Measurements from ENCODE around the gene TAF15.

The TAF15 gene

GRCh38 chr17:35870906-35871819 lies 61.9 kb downstream of the TAF15 start:
- Histone ChIP-seq H3K36me3 (replicated peaks in 1 of 2; ENCODE audit: control insufficient read depth in 2 of 2, insufficient read depth in 2 of 2, low read length in 2 of 2) (no peaks in the 10 kb centered on the region), H2BK120ac (ENCODE audit: low read depth, low read length) (no peak overlapping the region), H3K14ac (ENCODE audit: low read length) (no peak overlapping the region), H2BK5ac (ENCODE audit: low read length) (no peak overlapping the region), H3K23ac (ENCODE audit: low read depth, low read length, poor library complexity) (no peak overlapping the region), H3K79me1 (ENCODE audit: low read depth, low read length) (no peaks in the 10 kb centered on the region), H3K27ac (replicated peaks; ENCODE audit: low read length) (no peak overlapping the region), H3K27me3 (ENCODE audit: control insufficient read depth in 3 of 3, insufficient read depth in 3 of 3, low read depth in 1 of 3, low read length in 3 of 3) (no peaks in the 10 kb centered on the region), H3K4me1 (ENCODE audit: control insufficient read depth in 2 of 2, insufficient read depth in 1 of 2, low read depth in 1 of 2, low read length in 2 of 2) (peaks cover 1 to 4% of the 10 kb centered on the region in 2 donors), H3K4ac (ENCODE audit: low read length) (no peak overlapping the region), H2AFZ (ENCODE audit: low read length) (peak overlapping the region; percentile 46), H3K9ac (ENCODE audit: low read depth, low read length, poor library complexity) (no peak overlapping the region), H2AK5ac (ENCODE audit: low read depth, low read length) (no peak overlapping the region), H2BK15ac (ENCODE audit: low read length) (no peak overlapping the region), H4K8ac (ENCODE audit: low read depth, low read length) (no peak overlapping the region), H3K4me2 (ENCODE audit: insufficient read depth, low read length, poor library complexity, severe bottlenecking) (no peak overlapping the region), H3K9me3 (replicated peaks in 1 of 2; ENCODE audit: control insufficient read depth in 2 of 2, insufficient read depth in 1 of 2, low read depth in 1 of 2, low read length in 2 of 2) (no peaks in the 10 kb centered on the region), H3K18ac (ENCODE audit: low read length) (no peak overlapping the region), H3K4me3 (ENCODE audit: low read length in 2 of 2) (no peak overlapping the region), H4K91ac (ENCODE audit: low read depth, low read length, poor library complexity) (no peak overlapping the region), H2BK12ac (ENCODE audit: low read length) (no peak overlapping the region)
- WGBS, 2 donors (ENCODE audit: extremely low coverage in 2 of 2, insufficient read length in 2 of 2, insufficient replicate concordance in 1 of 2) = no CpG with 5 or more reads among the region's 8 CpGs
- no peak for DNase-seq (ENCODE audit: low spot score)

GRCh38 chr17:35872196-35872980 lies 63.1 kb downstream of the TAF15 start:
- H2BK15ac ChIP-seq (ENCODE audit: low read length) = no peak overlapping the region
- no peaks in the 10 kb centered on the region for H3K9me3 ChIP-seq (replicated peaks in 1 of 2; ENCODE audit: control insufficient read depth in 2 of 2, insufficient read depth in 1 of 2, low read depth in 1 of 2, low read length in 2 of 2)
- H3K23ac ChIP-seq (ENCODE audit: low read depth, low read length, poor library complexity) = no peak overlapping the region
- no peak overlapping the region for H3K9ac ChIP-seq (ENCODE audit: low read depth, low read length, poor library complexity)
- no peak overlapping the region for H3K14ac ChIP-seq (ENCODE audit: low read length)
- peaks cover 1 to 4% of the 10 kb centered on the region in 2 donors for H3K4me1 ChIP-seq (ENCODE audit: control insufficient read depth in 2 of 2, insufficient read depth in 1 of 2, low read depth in 1 of 2, low read length in 2 of 2)
- H3K27ac ChIP-seq (replicated peaks; ENCODE audit: low read length) = no peak overlapping the region
- H4K91ac ChIP-seq (ENCODE audit: low read depth, low read length, poor library complexity) = no peak overlapping the region
- no peak for DNase-seq (ENCODE audit: low spot score)
- no peak overlapping the region for H2BK5ac ChIP-seq (ENCODE audit: low read length)
- H3K36me3 ChIP-seq (replicated peaks in 1 of 2; ENCODE audit: control insufficient read depth in 2 of 2, insufficient read depth in 2 of 2, low read length in 2 of 2) = no peaks in the 10 kb centered on the region
- H3K4me2 ChIP-seq (ENCODE audit: insufficient read depth, low read length, poor library complexity, severe bottlenecking) = no peak overlapping the region
- no peak overlapping the region for H2AFZ ChIP-seq (ENCODE audit: low read length)
- H3K4ac ChIP-seq (ENCODE audit: low read length) = no peak overlapping the region
- no peak overlapping the region for H2BK12ac ChIP-seq (ENCODE audit: low read length)
- no peak overlapping the region for H2BK120ac ChIP-seq (ENCODE audit: low read depth, low read length)
- H3K4me3 ChIP-seq (ENCODE audit: low read length in 2 of 2) = no peak overlapping the region
- H3K27me3 ChIP-seq (ENCODE audit: control insufficient read depth in 3 of 3, insufficient read depth in 3 of 3, low read depth in 1 of 3, low read length in 3 of 3) = no peaks in the 10 kb centered on the region
- H2AK5ac ChIP-seq (ENCODE audit: low read depth, low read length) = no peak overlapping the region
- H3K18ac ChIP-seq (ENCODE audit: low read length) = no peak overlapping the region
- H3K79me1 ChIP-seq (ENCODE audit: low read depth, low read length) = no peaks in the 10 kb centered on the region
- H4K8ac ChIP-seq (ENCODE audit: low read depth, low read length) = no peak overlapping the region
- 100% methylated on average over 1 of the region's 12 CpGs; no CpG with 5 or more reads in 1 of the 2 donors for WGBS, 2 donors (ENCODE audit: extremely low coverage in 2 of 2, insufficient read length in 2 of 2, insufficient replicate concordance in 1 of 2)

GRCh38 chr17:35875072-35875799 lies 66.0 kb downstream of the TAF15 start:
- Histone ChIP-seq H3K4ac (ENCODE audit: low read length) (no peak overlapping the region), H4K91ac (ENCODE audit: low read depth, low read length, poor library complexity) (no peak overlapping the region), H3K4me3 (ENCODE audit: low read length in 2 of 2) (no peak overlapping the region), H3K36me3 (replicated peaks in 1 of 2; ENCODE audit: control insufficient read depth in 2 of 2, insufficient read depth in 2 of 2, low read length in 2 of 2) (no peaks in the 10 kb centered on the region), H2BK5ac (ENCODE audit: low read length) (no peak overlapping the region), H3K14ac (ENCODE audit: low read length) (no peak overlapping the region), H3K4me1 (ENCODE audit: control insufficient read depth in 2 of 2, insufficient read depth in 1 of 2, low read depth in 1 of 2, low read length in 2 of 2) (peaks cover 1 to 4% of the 10 kb centered on the region in 2 donors), H3K9me3 (replicated peaks in 1 of 2; ENCODE audit: control insufficient read depth in 2 of 2, insufficient read depth in 1 of 2, low read depth in 1 of 2, low read length in 2 of 2) (no peaks in the 10 kb centered on the region), H2AK5ac (ENCODE audit: low read depth, low read length) (no peak overlapping the region), H2BK15ac (ENCODE audit: low read length) (no peak overlapping the region), H2BK12ac (ENCODE audit: low read length) (no peak overlapping the region), H3K18ac (ENCODE audit: low read length) (no peak overlapping the region), H3K23ac (ENCODE audit: low read depth, low read length, poor library complexity) (no peak overlapping the region), H3K4me2 (ENCODE audit: insufficient read depth, low read length, poor library complexity, severe bottlenecking) (no peak overlapping the region), H4K8ac (ENCODE audit: low read depth, low read length) (no peak overlapping the region), H3K9ac (ENCODE audit: low read depth, low read length, poor library complexity) (no peak overlapping the region), H2BK120ac (ENCODE audit: low read depth, low read length) (no peak overlapping the region), H3K79me1 (ENCODE audit: low read depth, low read length) (no peaks in the 10 kb centered on the region), H2AFZ (ENCODE audit: low read length) (peak overlapping the region; percentile 57), H3K27ac (replicated peaks; ENCODE audit: low read length) (no peak overlapping the region), H3K27me3 (ENCODE audit: control insufficient read depth in 3 of 3, insufficient read depth in 3 of 3, low read depth in 1 of 3, low read length in 3 of 3) (no peaks in the 10 kb centered on the region)
- DNase-seq (ENCODE audit: low spot score) = no peak
- WGBS, 2 donors (ENCODE audit: extremely low coverage in 2 of 2, insufficient read length in 2 of 2, insufficient replicate concordance in 1 of 2) = no CpG with 5 or more reads among the region's 5 CpGs

Measured in neuronal stem cell (in vitro differentiated cells).